ENCODE data around the gene STPG4.

GRCh38 chr2:47152803-47153202 lies 2.3 kb downstream of the STPG4 start:
- no peak for TF ChIP-seq CTCF (conservative IDR thresholded peaks at IDR 0.05)
- TF ChIP-seq ZFX (IDR thresholded peaks at IDR 0.05) = no peak
